ENCODE results near the gene PROM1. TPM values are rescaled to one million over a fixed set of nuclear protein-coding genes. Genes with fewer than 3 reads are reported as not detected.

Gene PROM1
- total RNA-seq, 1 donor from 2014 or later, result 36.9 TPM

DNA sequence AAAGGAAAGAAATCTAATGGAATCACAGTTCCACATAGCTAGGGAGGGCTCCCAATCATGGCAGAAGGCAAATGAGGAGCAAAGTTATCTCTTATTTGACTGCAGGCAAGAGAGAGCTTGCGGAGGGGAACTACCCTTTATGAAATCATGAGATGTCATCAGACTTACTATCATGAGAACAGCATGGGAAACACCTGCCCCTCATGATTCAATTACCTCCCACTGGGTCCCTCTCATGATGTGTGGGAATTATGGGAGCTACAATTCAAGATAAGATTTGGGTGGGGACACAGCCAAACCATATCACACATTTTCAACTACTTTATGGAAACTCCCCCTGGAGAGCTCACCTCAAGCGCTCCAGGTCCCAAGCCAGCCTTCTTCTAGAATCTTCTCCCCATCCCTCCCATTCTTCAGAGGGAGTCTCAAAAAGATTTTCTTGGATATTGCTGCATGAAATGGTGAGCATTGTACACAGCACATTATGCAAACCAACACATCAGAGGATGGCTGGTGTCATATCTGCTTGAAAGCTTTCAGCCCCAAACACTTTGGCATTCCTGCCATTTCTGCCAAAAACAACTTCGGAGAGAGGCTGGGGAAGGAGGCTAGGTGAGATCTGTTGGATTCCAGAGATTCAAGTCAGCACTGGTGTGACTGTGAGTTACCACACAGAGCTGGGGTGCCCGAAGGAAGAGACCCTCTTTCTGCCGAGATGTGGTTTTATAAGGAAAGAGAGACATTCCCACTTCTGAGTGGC is 152.2 kb downstream of the PROM1 start:
- H3K27me3 Mint-ChIP-seq (ENCODE audit: unreplicated experiment), result no peaks in the 10 kb centered on the region
- DNase-seq, result no peak

GRCh38 chr4:15930314-15930713 is 153.5 kb downstream of the PROM1 start:
- H3K4me1 Mint-ChIP-seq (ENCODE audit: low read depth, unreplicated experiment), result no peaks in the 10 kb centered on the region
- TF ChIP-seq CTCF (IDR thresholded peaks at IDR 0.05; ENCODE audit: partially characterized antibody, unreplicated experiment), result no peak
- H3K4me3 Mint-ChIP-seq (ENCODE audit: unreplicated experiment), result no peak overlapping the region
- no peak for DNase-seq
- H3K27me3 Mint-ChIP-seq (ENCODE audit: unreplicated experiment), result peaks cover 4% of the 10 kb centered on the region
- H3K9me3 Mint-ChIP-seq (ENCODE audit: unreplicated experiment), result no peaks in the 10 kb centered on the region
- no peaks in the 10 kb centered on the region for H3K36me3 Mint-ChIP-seq (ENCODE audit: unreplicated experiment)
- H3K27ac Mint-ChIP-seq (ENCODE audit: unreplicated experiment), result no peak overlapping the region

More for the DNA sequence above, 152.2 kb downstream of the PROM1 start:
- H3K4me1 Mint-ChIP-seq (ENCODE audit: low read depth, unreplicated experiment), result no peaks in the 10 kb centered on the region
- H3K9me3 Mint-ChIP-seq (ENCODE audit: unreplicated experiment), result no peaks in the 10 kb centered on the region
- H3K4me3 Mint-ChIP-seq (ENCODE audit: unreplicated experiment), result no peak overlapping the region
- no peak for TF ChIP-seq CTCF (IDR thresholded peaks at IDR 0.05; ENCODE audit: partially characterized antibody, unreplicated experiment)
- H3K27ac Mint-ChIP-seq (ENCODE audit: unreplicated experiment), result no peak overlapping the region
- H3K36me3 Mint-ChIP-seq (ENCODE audit: unreplicated experiment), result no peaks in the 10 kb centered on the region

DNA sequence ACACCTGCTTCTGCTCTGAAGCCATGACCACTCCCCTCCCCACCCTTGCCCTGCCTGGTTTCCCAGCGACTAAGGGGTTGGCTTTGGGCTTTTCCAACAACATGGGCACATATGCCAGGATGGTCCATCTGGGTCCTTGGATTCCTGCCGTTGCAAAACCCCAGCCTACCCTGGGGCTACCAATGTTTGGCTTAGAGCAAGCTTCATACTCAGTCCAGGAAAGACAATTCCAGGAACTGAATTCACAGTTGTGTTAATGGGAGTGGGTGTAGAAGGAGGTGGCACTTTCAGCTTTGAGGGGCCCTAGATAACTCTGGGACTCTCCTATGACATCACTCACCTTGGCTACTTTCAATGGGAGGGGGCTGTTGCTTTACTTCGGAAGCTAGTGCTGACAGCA is 154.3 kb downstream of the PROM1 start:
- no peak overlapping the region for H3K4me3 Mint-ChIP-seq (ENCODE audit: unreplicated experiment)
- TF ChIP-seq CTCF (IDR thresholded peaks at IDR 0.05; ENCODE audit: partially characterized antibody, unreplicated experiment), result no peak
- no peaks in the 10 kb centered on the region for H3K4me1 Mint-ChIP-seq (ENCODE audit: low read depth, unreplicated experiment)
- no peak overlapping the region for H3K27ac Mint-ChIP-seq (ENCODE audit: unreplicated experiment)
- H3K27me3 Mint-ChIP-seq (ENCODE audit: unreplicated experiment), result peaks cover 4% of the 10 kb centered on the region
- no peaks in the 10 kb centered on the region for H3K9me3 Mint-ChIP-seq (ENCODE audit: unreplicated experiment)
- no peak for DNase-seq
- no peaks in the 10 kb centered on the region for H3K36me3 Mint-ChIP-seq (ENCODE audit: unreplicated experiment)

GRCh38 chr4:15928883-15929282 is 154.9 kb downstream of the PROM1 start:
- H3K9me3 Mint-ChIP-seq (ENCODE audit: unreplicated experiment), result no peaks in the 10 kb centered on the region
- no peak overlapping the region for H3K27ac Mint-ChIP-seq (ENCODE audit: unreplicated experiment)
- H3K4me1 Mint-ChIP-seq (ENCODE audit: low read depth, unreplicated experiment), result no peaks in the 10 kb centered on the region
- H3K27me3 Mint-ChIP-seq (ENCODE audit: unreplicated experiment), result peaks cover 4% of the 10 kb centered on the region
- no peak for TF ChIP-seq CTCF (IDR thresholded peaks at IDR 0.05; ENCODE audit: partially characterized antibody, unreplicated experiment)
- H3K36me3 Mint-ChIP-seq (ENCODE audit: unreplicated experiment), result no peaks in the 10 kb centered on the region
- no peak for DNase-seq
- H3K4me3 Mint-ChIP-seq (ENCODE audit: unreplicated experiment), result no peak overlapping the region

GRCh38 chr4:15926486-15926885 is 157.3 kb downstream of the PROM1 start:
- no peak for TF ChIP-seq CTCF (IDR thresholded peaks at IDR 0.05; ENCODE audit: partially characterized antibody, unreplicated experiment)
- Mint-ChIP-seq H3K4me1 (ENCODE audit: low read depth, unreplicated experiment) (no peaks in the 10 kb centered on the region), H3K9me3 (ENCODE audit: unreplicated experiment) (no peaks in the 10 kb centered on the region)

More at GRCh38 chr4:15926486-15926885, 157.3 kb downstream of the PROM1 start:
- DNase-seq, result no peak
- no peaks in the 10 kb centered on the region for H3K36me3 Mint-ChIP-seq (ENCODE audit: unreplicated experiment)
- no peak overlapping the region for H3K4me3 Mint-ChIP-seq (ENCODE audit: unreplicated experiment)
- peaks cover 6% of the 10 kb centered on the region for H3K27me3 Mint-ChIP-seq (ENCODE audit: unreplicated experiment)
- no peak overlapping the region for H3K27ac Mint-ChIP-seq (ENCODE audit: unreplicated experiment)

Measured in glutamatergic neuron (in vitro differentiated cells).